ENCODE data around the gene CCDC195.

The CCDC195 gene

GRCh38 chr2:224716201-224716600, at the start of gene CCDC195:
Gene CCDC195 (minus strand): TSS chr2:224716365. CDS start chr2:224716365, 0 bp downstream.
- no peak for DNase-seq (ENCODE audit: low read depth)

GRCh38 chr2:224764565-224765236, 48.5 kb upstream of the CCDC195 start:
- DNase-seq (ENCODE audit: low read depth), result no peak

DNA sequence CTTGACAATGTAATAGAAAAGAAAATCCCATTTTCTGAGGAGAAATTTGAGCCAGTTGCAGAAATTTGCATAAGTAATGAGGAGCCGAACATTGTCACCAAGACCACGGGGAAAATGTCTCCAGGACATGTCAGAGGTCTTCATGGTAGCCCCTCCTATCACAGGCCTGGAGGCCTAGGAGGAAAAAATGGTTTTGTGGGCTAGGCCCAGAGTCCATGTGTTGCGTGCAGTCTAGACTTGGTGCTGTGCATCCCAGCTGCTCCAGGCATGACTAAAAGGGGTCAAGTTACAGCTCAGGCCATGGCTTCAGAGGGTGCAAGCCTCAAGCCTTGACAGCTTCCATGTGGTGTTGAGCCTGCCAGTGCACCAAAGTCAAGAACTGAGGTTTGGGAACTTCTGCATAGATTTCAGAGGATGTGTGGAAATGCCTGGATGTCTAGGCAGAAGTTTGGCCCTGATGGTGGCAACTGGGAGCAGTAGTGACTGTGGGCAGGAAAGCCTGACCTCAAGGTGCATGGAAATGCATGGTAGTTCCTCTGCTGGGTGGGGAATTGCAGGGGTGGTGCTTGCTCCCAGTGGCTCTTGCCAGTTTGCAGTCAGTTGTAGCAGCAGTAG, 41.9 kb upstream of the CCDC195 start:
- DNase-seq (ENCODE audit: low read depth), result no peak

- no peak for DNase-seq (ENCODE audit: low read depth)
Measured at GRCh38 chr2:224753743-224754540, 37.8 kb upstream of the CCDC195 start.

DNA sequence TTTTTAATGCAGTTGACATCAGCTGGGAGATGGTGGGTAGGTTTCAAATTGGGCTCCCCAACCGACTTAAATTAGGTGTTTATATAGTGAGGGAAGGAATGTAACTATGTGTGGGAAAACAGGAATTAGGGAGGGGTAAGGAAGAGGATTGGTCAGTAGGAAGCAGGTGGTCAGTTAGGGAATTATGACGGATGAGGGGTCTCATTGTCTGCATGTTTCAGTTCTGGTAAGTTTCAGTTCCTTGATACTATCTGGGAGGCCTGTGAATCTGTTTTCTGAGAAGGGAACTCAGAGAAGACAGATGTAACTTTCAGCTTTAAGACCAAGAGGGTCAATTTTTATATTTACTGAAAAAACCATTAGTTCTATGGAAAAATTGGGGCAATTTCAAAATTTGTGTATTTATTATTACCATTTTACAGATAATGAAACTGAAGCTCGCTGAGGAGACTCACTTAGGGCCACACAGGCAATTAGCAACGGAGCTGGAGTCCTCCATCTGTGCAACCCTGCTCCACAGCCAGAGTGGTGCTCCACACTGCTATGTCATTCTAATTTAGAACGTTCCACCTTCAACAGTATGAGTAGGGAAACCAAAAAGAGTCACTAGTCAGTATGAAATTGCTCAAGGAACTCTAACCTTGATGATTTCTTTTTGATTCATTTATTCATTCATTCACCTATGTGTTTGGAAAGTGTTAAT, 36.0 kb upstream of the CCDC195 start:
- DNase-seq (ENCODE audit: low read depth), result no peak

DNA sequence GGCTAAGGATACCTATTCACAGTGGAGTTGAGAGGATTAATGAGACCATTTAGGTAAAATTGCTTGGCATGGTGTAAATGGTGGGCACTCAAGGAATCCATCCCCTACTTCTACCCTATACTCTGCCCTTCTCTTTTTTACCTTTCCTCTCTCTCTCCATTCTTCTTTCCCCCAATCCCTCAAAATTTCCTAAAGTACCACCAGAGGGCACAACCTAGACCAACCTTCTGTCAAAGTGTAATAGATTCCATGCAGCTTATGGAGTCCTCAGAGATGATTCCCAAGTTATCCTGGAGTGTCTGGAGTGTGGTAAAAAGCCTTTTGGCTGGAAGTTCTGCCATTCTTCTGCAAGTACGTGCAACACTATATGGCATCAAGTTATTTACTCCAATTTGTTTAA, 33.0 kb upstream of the CCDC195 start:
- DNase-seq (ENCODE audit: low read depth), result no peak

DNA sequence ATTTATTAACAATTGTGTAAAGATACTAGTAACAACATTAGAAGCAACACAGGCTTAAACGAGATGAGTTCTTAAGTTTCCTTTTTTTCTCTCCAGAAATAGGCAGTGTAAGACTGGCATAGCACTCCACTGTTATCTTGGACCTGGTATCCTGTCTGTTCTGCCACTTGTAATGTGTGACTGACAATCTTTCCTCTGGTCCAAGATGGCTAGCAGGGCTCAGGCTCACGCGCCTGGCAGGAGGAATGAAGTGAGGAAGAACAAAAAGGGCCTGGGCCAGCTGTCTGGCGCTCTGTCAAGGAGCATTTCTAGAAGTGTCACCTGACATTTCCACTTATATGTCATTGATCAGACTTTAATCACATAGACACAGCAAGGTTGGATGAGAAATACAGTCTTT, 31.6 kb upstream of the CCDC195 start:
- no peak for DNase-seq (ENCODE audit: low read depth)

- no peak for DNase-seq (ENCODE audit: low read depth)
Measured at GRCh38 chr2:224736227-224736626, 20.1 kb upstream of the CCDC195 start.

DNA sequence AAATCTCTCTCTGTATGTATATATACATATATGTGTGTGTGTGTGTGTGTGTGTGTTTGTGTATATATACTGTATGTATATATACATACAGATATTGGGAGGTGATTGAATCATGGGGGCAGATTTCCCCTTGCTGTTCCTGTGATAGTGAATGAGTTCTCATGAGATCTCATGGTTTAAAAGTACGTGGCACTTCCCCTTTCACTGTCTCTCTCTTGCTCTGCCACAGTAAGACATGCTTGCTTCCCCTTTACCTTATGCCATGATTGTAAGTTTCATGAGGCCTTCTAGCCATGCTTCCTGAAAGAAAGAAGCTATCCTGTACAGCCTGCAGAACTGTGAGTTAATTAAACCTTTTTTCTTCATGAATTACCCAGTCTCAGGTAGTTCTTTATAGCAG, 18.8 kb upstream of the CCDC195 start:
- no peak for DNase-seq (ENCODE audit: low read depth)

- DNase-seq (ENCODE audit: low read depth), result no peak
Measured at GRCh38 chr2:224731665-224732064, 15.5 kb upstream of the CCDC195 start.

DNA sequence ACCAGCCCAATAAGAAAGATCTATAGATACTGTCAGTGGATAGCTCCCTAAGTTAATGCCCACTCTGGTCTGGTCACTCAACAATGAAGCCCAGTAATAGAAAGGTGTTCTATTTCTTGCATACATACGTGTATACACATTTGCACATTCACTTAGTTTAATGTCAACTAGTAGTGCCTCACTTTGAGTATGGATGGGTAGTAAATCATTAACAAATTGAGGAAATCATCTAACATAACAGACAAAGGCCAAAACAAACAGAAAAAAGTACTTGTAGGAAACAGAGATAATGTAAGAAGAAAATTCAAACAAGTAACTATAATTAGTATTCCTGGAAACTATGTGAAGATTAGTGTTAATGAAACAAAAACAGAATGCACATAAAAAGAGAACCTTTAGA, 13.3 kb upstream of the CCDC195 start:
- DNase-seq (ENCODE audit: low read depth), result no peak

DNA sequence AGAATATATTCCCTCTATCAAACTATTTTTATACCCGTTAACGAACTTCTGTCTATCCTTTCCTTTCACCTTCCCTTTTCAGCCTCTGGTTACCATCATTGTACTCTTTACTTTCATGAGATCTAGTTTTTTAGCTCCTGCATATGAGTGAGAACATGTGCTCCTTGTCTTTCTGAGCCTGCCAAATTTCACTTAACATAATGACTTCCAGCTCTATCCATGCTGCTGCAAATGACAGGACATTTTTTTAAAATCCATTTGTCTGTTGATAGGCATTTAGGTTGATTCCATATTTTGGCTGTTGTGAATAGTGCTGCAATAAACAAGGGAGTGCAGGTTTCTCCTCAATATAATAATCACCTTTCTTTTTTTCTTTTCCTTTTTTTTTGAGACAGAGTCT, 8.2 kb upstream of the CCDC195 start:
- no peak for DNase-seq (ENCODE audit: low read depth)

DNA sequence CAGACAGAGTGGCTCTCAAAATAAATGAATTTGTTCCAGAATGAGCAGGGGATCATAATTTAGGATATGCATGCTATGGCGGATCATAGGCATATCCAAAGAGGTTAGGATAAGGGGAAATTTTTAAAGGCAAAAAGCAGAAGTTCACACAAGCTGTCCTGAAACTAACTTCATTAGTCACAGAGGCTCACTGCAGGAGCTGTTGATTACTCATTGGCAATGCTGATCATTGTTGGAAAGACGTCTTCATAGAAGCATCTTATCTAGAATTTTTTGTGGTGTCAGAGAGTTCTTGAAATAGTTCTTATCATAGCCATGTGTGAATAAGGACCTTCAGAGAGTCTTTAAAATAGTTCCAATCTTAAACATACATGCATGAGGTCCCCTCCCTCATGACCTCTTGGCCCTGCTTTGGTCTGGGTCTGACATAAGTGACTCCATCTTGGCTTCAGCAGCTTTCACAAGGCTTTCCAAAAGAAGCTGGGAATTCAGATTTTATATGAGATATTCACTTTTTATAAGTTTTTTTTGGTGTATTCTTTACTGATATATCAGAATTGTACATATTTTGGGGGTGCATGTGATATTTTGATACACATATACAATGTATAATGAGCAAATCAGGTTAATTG, 7.5 kb upstream of the CCDC195 start:
- no peak for DNase-seq (ENCODE audit: low read depth)

DNA sequence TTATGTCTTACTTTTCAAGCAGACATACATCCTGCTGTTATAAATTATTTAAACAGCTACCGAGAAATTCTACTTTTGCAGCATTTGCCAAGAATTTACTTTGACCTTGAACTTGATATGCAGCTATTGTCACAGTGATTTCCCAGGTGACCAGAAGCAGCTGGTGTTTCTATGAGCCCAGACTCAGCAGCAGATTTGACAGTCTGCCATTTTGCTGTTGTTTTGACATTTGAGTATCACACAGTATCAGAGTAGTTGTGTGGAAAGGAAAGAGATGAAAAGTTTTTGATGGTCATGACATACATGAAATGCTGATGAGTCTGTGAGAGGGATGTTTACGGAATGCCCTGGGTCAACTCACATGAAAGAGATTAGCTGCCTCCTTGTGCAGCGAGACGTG, 6.6 kb upstream of the CCDC195 start:
- DNase-seq (ENCODE audit: low read depth), result no peak

GRCh38 chr2:224722250-224722649, 6.1 kb upstream of the CCDC195 start:
- DNase-seq (ENCODE audit: low read depth), result no peak

DNA sequence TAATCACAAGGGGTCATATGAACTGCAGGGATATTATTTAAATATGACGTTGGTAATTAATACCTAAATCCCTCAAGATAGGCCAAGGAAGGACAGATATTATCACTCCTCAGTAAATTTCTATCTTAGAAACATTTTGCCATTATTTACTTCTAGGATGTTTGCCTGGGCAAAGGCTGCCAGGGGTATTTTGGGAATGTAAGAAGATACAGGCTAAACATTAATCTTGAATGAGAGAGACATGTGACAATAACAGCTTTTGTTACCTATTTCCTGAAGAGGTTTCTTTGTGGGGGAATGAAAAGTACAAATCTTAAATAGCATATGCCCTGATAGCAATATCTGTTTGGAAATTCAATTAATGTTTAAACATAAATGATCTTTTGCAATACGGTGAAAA, 756 bp upstream of the CCDC195 start:
- no peak for DNase-seq (ENCODE audit: low read depth)

DNA sequence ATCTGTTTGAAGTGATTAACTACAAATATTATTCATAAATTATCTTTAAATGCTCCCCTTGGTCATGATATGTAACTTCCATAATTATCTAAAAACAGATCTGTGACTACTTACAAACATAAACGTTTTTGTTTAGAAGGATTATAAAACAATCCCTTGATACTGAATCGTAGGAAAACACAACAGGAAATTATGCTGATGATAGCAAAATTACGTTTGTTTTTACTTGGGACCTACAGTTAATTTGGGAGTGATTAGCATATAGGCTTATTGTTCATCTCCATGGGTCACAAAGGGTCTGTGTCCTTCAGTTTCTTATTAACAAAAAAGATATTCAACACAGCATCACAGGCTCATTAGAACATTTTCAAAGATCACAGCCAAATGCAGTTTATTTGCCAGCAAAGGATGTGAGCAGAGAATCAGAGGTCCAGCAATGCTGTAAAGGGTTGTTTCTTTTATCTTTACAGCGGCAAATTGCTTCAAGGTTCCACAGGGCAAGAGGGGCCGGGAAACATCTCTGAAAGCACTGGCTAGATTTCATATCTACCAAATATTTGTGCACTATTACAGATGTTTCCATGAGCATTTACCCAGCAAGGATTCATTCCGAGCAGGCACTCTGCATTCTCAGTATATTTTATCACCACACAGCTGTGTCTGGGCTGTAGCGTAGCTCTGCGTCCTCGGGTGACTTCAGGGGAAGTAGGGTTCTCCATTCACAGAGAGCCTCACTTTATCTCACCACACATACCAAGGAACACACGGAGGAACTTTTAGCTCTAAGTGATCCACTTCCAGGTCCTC, 4.1 kb downstream of the CCDC195 start:
- DNase-seq (ENCODE audit: low read depth), result no peak

DNA sequence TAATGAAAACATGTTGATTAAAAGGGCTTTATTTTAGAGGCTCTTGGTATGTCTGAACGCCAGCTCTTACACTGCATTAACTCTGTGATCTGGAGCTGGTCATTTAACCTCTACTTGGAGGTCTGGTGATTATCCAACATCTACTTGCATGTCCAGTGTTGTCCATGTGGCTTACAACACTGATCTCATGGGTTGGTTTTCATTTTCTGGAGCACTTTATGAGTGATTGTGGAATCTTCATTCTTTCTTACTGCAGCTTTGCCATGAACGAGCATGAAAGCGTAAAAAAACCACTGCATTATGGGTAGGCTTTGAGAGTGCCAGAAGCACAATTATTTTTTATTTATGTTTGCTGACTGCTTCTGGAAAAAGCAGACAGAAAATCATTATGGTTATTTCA, 4.8 kb downstream of the CCDC195 start:
- DNase-seq (ENCODE audit: low read depth), result no peak

- no peak for DNase-seq (ENCODE audit: low read depth)
Measured at GRCh38 chr2:224709301-224709700, 6.9 kb downstream of the CCDC195 start.

DNA sequence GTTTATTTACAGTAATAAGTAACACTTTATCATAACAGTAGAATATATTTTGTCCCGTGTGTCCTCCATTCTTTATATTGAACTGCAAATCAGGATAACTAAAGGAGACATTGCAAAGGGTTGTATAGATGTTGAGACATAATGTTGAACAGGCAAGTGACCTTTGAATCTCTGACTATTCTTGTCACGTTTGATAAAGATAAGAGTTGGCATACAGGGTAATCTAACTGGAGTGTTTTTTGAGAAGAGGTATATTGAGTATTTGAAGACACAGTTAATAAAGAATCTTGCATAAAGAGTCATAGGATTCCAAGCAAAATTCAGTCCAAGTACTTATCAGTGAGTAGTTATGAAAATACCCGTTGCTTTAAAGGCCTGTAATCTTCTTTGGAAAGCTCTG, 21.7 kb downstream of the CCDC195 start:
- DNase-seq (ENCODE audit: low read depth), result no peak

DNA sequence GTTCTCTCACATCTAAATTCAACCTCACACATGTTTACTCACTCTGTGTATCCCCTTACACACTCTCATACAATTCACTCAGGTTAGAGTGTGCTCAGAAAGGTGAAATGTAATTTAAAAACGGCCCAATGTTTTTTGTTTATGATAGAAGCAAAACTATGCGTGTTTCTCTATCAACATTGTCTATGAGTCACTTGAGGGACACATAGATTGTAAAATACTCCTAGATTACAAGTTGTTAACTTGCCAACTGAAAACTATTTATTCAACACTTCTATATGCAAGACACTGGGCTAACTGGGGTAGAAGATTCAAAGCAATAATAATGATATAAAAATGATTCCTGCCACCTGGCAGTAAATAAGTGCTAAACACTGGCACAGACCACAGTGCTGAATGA, 24.6 kb downstream of the CCDC195 start:
- no peak for DNase-seq (ENCODE audit: low read depth)
